Ishikawa (cell line): ENCODE results near the gene ATP12A.

Source experiments
- CEBPB ChIP-seq: IDR thresholded peaks from 2 replicates; pipeline ENCODE4 v1.6.1; 2012
- CREB1 ChIP-seq: IDR thresholded peaks from 2 replicates; pipeline ENCODE4 v1.6.1; 2012; ENCODE audit warnings: low read depth
- EGR1 ChIP-seq: IDR thresholded peaks from 2 replicates; pipeline ENCODE4 v1.6.1; 2012
- EP300 ChIP-seq: IDR thresholded peaks from 2 replicates; pipeline ENCODE4 v1.6.1; 2012; ENCODE audit warnings: borderline replicate concordance
- FOXM1 ChIP-seq: IDR thresholded peaks from 2 replicates; pipeline ENCODE4 v1.6.1; 2012; ENCODE audit warnings: low read depth, borderline replicate concordance
- NFIC ChIP-seq: IDR thresholded peaks from 2 replicates; pipeline ENCODE4 v1.6.1; 2012
- RAD21 ChIP-seq: IDR thresholded peaks from 2 replicates; pipeline ENCODE4 v1.6.1; 2012; ENCODE audit warnings: low read depth
- REST ChIP-seq: IDR thresholded peaks from 2 replicates; pipeline ENCODE4 v1.6.1; 2012; ENCODE audit warnings: low read depth, mild to moderate bottlenecking
- TAF1 ChIP-seq: IDR thresholded peaks from 2 replicates; pipeline ENCODE4 v1.6.1; 2012; ENCODE audit warnings: low read depth, mild to moderate bottlenecking
- TCF12 ChIP-seq: IDR thresholded peaks from 2 replicates; pipeline ENCODE4 v1.6.1; 2012; ENCODE audit warnings: low read depth
- YY1 ChIP-seq: IDR thresholded peaks from 2 replicates; pipeline ENCODE4 v1.6.1; 2012; ENCODE audit warnings: low read depth
- ZBTB7A ChIP-seq: IDR thresholded peaks from 2 replicates; pipeline ENCODE4 v1.6.1; 2012; ENCODE audit warnings: low read depth
- TF ChIP-seq, protein P1 (sequence below): IDR thresholded peaks from 2 replicates; pipeline ENCODE4 v1.6.1; 2012
- TF ChIP-seq, protein P2 (sequence below): IDR thresholded peaks from 2 replicates; pipeline ENCODE4 v1.6.1; 2012

GRCh38 chr13:24692561-24692960 lies 12.4 kb downstream of the ATP12A start:
- TF ChIP-seq, protein P1, sequence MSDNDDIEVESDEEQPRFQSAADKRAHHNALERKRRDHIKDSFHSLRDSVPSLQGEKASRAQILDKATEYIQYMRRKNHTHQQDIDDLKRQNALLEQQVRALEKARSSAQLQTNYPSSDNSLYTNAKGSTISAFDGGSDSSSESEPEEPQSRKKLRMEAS, result no peak
- TF ChIP-seq TAF1, result no peak
- TF ChIP-seq REST, result peak; percentile 45; the same call in 1 of the 2 replicates
- TF ChIP-seq EGR1, result no peak
- TF ChIP-seq RAD21, result no peak
- no peak for TF ChIP-seq EP300
- TF ChIP-seq, protein P2, sequence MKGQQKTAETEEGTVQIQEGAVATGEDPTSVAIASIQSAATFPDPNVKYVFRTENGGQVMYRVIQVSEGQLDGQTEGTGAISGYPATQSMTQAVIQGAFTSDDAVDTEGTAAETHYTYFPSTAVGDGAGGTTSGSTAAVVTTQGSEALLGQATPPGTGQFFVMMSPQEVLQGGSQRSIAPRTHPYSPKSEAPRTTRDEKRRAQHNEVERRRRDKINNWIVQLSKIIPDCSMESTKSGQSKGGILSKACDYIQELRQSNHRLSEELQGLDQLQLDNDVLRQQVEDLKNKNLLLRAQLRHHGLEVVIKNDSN, result no peak
- no peak for TF ChIP-seq CREB1
- no peak for TF ChIP-seq YY1
- TF ChIP-seq FOXM1, result no peak
- TF ChIP-seq ZBTB7A, result no peak
- TF ChIP-seq CEBPB, result no peak
- no peak for TF ChIP-seq NFIC
- no peak for TF ChIP-seq TCF12
